ENCODE data around the gene WDR35.

WDR35 gene

GRCh38 chr2:19865151-19865550, 124.8 kb downstream of the WDR35 start:
- DNase-seq: no peak

GRCh38 chr2:19864381-19864780, 125.5 kb downstream of the WDR35 start:
- no peak for DNase-seq

GRCh38 chr2:19863303-19864041, 126.4 kb downstream of the WDR35 start:
- DNase-seq: peak; percentile 58

DNA sequence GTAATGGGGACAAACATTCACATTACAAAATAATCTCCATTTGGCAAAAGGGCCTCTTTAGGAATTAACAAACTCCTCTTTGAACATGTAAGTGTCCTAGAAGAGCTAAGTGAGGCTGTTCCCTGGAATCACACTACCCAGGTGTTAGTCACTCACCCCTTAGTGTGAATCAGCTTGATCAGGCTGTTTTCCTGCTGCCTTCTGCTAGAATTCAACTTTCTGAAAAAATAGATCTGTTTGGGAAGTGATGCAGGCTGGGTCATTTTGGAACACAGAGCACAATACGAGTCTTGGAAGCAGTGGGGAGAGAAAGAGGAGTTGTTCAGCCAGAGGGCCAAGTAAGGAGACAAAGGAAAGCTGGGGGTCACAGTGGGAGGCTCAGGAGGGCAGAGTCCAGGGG, 128.1 kb downstream of the WDR35 start:
- no peak for DNase-seq
